Stomach (tissue), 9 donors: ENCODE results near the gene ADCY6. TPM values are rescaled to one million over a fixed set of nuclear protein-coding genes. Genes with fewer than 3 reads are reported as not detected.
"Not testable (repeated sequence)": the region's sequence is repeated elsewhere in the genome, so short reads cannot be mapped to it uniquely, and the experiment has no call there.

ENCODE experiments used
- DNase-seq, 2 donors: peaks; one replicate each; pipeline versions ENCODE4 v3.0.0 to v3.0.0-alpha.2; 2013 to 2019
- H3K27ac ChIP-seq, 5 donors: fragments of 200-600 bp in 4 of 5; sonication (generic) in 4 of 5; one replicate each; pipeline ENCODE4 v1.5.1; 2013 to 2019; ENCODE audit warnings: mild to moderate bottlenecking in 1 of 5, moderate library complexity in 1 of 5
- H3K27me3 ChIP-seq, 3 donors: fragments of 200-600 bp; sonication (generic); one replicate each; pipeline ENCODE4 v1.5.1; 2017 to 2019; ENCODE audit warnings: mixed run types in 1 of 3
- H3K36me3 ChIP-seq, 4 donors: fragments of 200-600 bp; sonication (generic); 1 replicate in 3 of 4; 2 replicates in 1 of 4; pipeline ENCODE4 v1.5.1; 2016 to 2019
- H3K4me1 ChIP-seq, 4 donors: fragments of 200-600 bp; sonication (generic); one replicate each; pipeline ENCODE4 v1.5.1; 2016 to 2019
- H3K4me3 ChIP-seq, 4 donors: fragments of 200-600 bp; sonication (generic) in 3 of 4; one replicate each; pipeline ENCODE4 v1.5.1; 2016 to 2019; ENCODE audit warnings: mild to moderate bottlenecking in 1 of 4
- H3K9me3 ChIP-seq, 4 donors: fragments of 200-600 bp; sonication (generic); one replicate each; pipeline ENCODE4 v1.5.1; 2016 to 2019
- CTCF ChIP-seq, 7 experiments: fragments of 450-650 bp in 4 of 7; fragments of 200-600 bp in 3 of 7; sonication (generic) in 3 of 7; IDR thresholded peaks; one replicate each; pipeline ENCODE4 v1.5.1; 2016 to 2019; ENCODE audit warnings: antibody characterized with exemption in 7 of 7, control low read depth in 2 of 7, mild to moderate bottlenecking in 1 of 7
- EP300 ChIP-seq: sonication (generic); formaldehyde crosslinking; IDR thresholded peaks from one replicate; pipeline ENCODE4 v1.6.1; 2017; ENCODE audit warnings: antibody characterized with exemption
- POLR2A ChIP-seq, 4 donors: fragments of 450-650 bp; IDR thresholded peaks; one replicate each; pipeline ENCODE4 v1.6.1; 2016; ENCODE audit warnings: antibody characterized with exemption in 4 of 4, control low read depth in 2 of 4, mild to moderate bottlenecking in 1 of 4, moderate library complexity in 1 of 4
- POLR2AphosphoS5 ChIP-seq, 3 donors: sonication (generic); formaldehyde crosslinking; IDR thresholded peaks; one replicate each; pipeline ENCODE4 v1.6.1; 2016; ENCODE audit warnings: antibody characterized with exemption in 3 of 3
- WGBS, 5 donors: extraction: QIAGEN DNeasy Blood & Tissue Kit in 3 of 5; methylation state at CpG; one replicate each; pipeline versions ENCODE4 v1.1.5 to v1.1.7; 2013 to 2018; 5-methylcytosine and 5-hydroxymethylcytosine counted together
- intact Hi-C: fragments of 100-400 bp; cut with DNase I; formaldehyde crosslinking; loops from one replicate; pipeline ENCODE4 v1.15.1; 2023; ENCODE audit warnings: low total_unique reads
- polyA plus RNA-seq, 3 donors: library from polyadenylated mRNA; stranded (reverse); fragments of 200-250 nt; gene quantifications; one replicate each; pipeline ENCODE4 v1.2.3, GENCODE V29; 2013
- total RNA-seq, 5 donors: library from RNA; depleted of rRNA; stranded (reverse); fragments of >200 nt; gene quantifications; one replicate each; pipeline versions ENCODE4 v1.1.0 to v1.2.3, GENCODE V29; 2014 to 2016
- donor health status: healthy with polysubstance abuse.
- donor health status: Bipolar disorder and iron deficiency.
- donor health status: healthy.

ADCY6 gene
- total and polyA plus RNA-seq, 8 donors: 5.8 to 432 (median 41.3) TPM

GRCh38 chr12:48744251-48745008, 44.5 kb downstream of the ADCY6 start:
- Histone ChIP-seq H3K4me1 (no peaks in the 10 kb centered on the region), H3K27ac (no peak overlapping the region), H3K9me3 (no peaks in the 10 kb centered on the region), H3K27me3 (peaks cover 0 to 32% (median 0%) of the 10 kb centered on the region in 3 donors), H3K36me3 (no peaks in the 10 kb centered on the region), H3K4me3 (no peak overlapping the region)
- intact Hi-C loops: no loop called here
- no peak for DNase-seq
- TF ChIP-seq CTCF (IDR thresholded peaks at IDR 0.05) (no peak), POLR2AphosphoS5 (IDR thresholded peaks at IDR 0.05) (no peak), POLR2A (IDR thresholded peaks at IDR 0.05) (no peak), EP300 (no peak)
- 66 to 84% (median 79%) methylated on average over 9 of the region's 9 CpGs for WGBS, 5 donors

- WGBS, 5 donors: 33 to 45% (median 40%) methylated on average over 5 of the region's 5 CpGs
- H3K9me3 ChIP-seq: no peaks in the 10 kb centered on the region
- H3K4me3 ChIP-seq: no peak overlapping the region
- TF ChIP-seq EP300: no peak
- TF ChIP-seq POLR2AphosphoS5 (IDR thresholded peaks at IDR 0.05): no peak
- TF ChIP-seq POLR2A (IDR thresholded peaks at IDR 0.05): no peak
- no peak for TF ChIP-seq CTCF (IDR thresholded peaks at IDR 0.05)
- no peaks in the 10 kb centered on the region for H3K4me1 ChIP-seq
- no peak overlapping the region for H3K27ac ChIP-seq
- no peaks in the 10 kb centered on the region for H3K36me3 ChIP-seq
- intact Hi-C loops: no loop called here
- no peak for DNase-seq
- H3K27me3 ChIP-seq: peaks cover 0 to 37% (median 0%) of the 10 kb centered on the region in 3 donors
These were observed 49.1 kb downstream of the ADCY6 start for GRCh38 chr12:48739618-48740269.

GRCh38 chr12:48736456-48736855, 52.4 kb downstream of the ADCY6 start:
- H3K27me3 ChIP-seq: peaks cover 0 to 18% (median 0%) of the 10 kb centered on the region in 3 donors
- no peaks in the 10 kb centered on the region for H3K36me3 ChIP-seq
- 21 to 47% (median 43%) methylated on average over 1 of the region's 1 CpG for WGBS, 5 donors
- H3K9me3 ChIP-seq: no peaks in the 10 kb centered on the region
- no peak overlapping the region for H3K27ac ChIP-seq
- H3K4me1 ChIP-seq: no peaks in the 10 kb centered on the region
- no peak for DNase-seq
- intact Hi-C loops: no loop called here
- H3K4me3 ChIP-seq: no peak overlapping the region
- TF ChIP-seq POLR2A (IDR thresholded peaks at IDR 0.05) (no peak), POLR2AphosphoS5 (IDR thresholded peaks at IDR 0.05) (no peak), EP300 (no peak), CTCF (IDR thresholded peaks at IDR 0.05) (no peak)

DNA sequence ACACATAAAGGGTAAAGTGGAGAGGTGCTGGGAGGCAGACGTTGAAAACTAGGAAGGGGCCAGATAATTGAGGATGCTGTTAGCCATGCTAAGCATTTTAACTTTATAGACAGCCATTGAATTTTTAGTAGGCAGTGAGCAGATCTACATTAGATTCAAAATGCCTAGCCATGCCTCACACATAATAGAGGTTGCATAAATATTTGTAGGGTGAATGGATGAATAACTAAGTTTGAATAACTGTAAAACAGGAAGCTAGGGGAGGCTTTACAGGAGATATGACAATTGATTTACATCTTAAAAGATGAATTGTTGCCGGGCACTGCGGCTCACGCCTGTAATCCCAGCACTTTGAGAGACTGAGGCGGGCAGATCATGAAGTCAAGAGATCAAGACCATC, 60.1 kb downstream of the ADCY6 start:
- 80 to 85% (median 83%) methylated on average over 5 of the region's 5 CpGs for WGBS, 5 donors
- Histone ChIP-seq H3K4me3 (no peak overlapping the region), H3K27ac (no peak overlapping the region), H3K36me3 (no peaks in the 10 kb centered on the region), H3K27me3 (no peaks in the 10 kb centered on the region), H3K9me3 (no peaks in the 10 kb centered on the region), H3K4me1 (no peaks in the 10 kb centered on the region)
- intact Hi-C loops: no loop called here
- TF ChIP-seq POLR2AphosphoS5 (IDR thresholded peaks at IDR 0.05) (no peak), EP300 (no peak), POLR2A (IDR thresholded peaks at IDR 0.05) (no peak), CTCF (IDR thresholded peaks at IDR 0.05) (no peak)
- DNase-seq: no peak

GRCh38 chr12:48720737-48721136, 68.2 kb downstream of the ADCY6 start:
- H3K4me3 ChIP-seq, H3K27me3 ChIP-seq, H3K27ac ChIP-seq, H3K36me3 ChIP-seq, DNase-seq, intact Hi-C loops: not testable (repeated sequence)
- Histone ChIP-seq H3K9me3 (peaks cover 0 to 14% (median 9%) of the 10 kb centered on the region in 4 donors), H3K4me1 (peaks cover under 1 to 11% (median 5%) of the 10 kb centered on the region in 4 donors)
- WGBS, 5 donors: 87 to 100% (median 91%) methylated on average over 1 of the region's 1 CpG

- H3K27ac ChIP-seq, H3K36me3 ChIP-seq, intact Hi-C loops, H3K27me3 ChIP-seq, DNase-seq, H3K4me3 ChIP-seq: not testable (repeated sequence)
- Histone ChIP-seq H3K9me3 (peaks cover 0 to 14% (median 9%) of the 10 kb centered on the region in 4 donors), H3K4me1 (peaks cover 6 to 16% (median 11%) of the 10 kb centered on the region in 4 donors)
- 71 to 81% (median 79%) methylated on average over 2 of the region's 2 CpGs for WGBS, 5 donors
These were observed 68.7 kb downstream of the ADCY6 start for GRCh38 chr12:48720171-48720570.

DNA sequence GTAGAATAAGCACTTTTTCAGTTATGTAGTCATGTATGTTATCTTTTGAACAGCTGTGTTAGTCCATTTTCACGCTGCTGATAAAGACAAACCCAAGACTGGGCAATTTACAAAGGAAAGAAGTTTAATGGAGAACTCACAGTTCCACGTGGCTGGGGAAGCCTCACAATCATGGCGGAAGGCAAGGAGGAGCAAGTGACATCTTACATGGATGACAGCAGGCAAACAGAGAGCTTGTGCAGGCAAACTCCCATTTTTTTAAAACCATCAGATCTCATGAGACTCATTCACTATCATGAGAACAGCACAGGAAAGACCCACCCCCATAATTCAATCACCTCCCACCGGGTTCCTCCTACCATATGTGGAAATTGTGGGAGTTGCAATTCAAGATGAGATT, 69.9 kb downstream of the ADCY6 start:
- H3K4me3 ChIP-seq, H3K27me3 ChIP-seq, H3K27ac ChIP-seq, intact Hi-C loops, DNase-seq, H3K36me3 ChIP-seq: not testable (repeated sequence)
- H3K9me3 ChIP-seq: peaks cover 0 to 14% (median 9%) of the 10 kb centered on the region in 4 donors
- H3K4me1 ChIP-seq: peaks cover 18 to 28% (median 23%) of the 10 kb centered on the region in 4 donors
- WGBS, 5 donors: 62 to 70% (median 65%) methylated on average over 4 of the region's 4 CpGs
